ENCODE data around the gene SHROOM2. TPM values are rescaled to one million over a fixed set of nuclear protein-coding genes. Genes with fewer than 3 reads are reported as not detected.
"Not testable (repeated sequence)": the region's sequence is repeated elsewhere in the genome, so short reads cannot be mapped to it uniquely, and the experiment has no call there.

The SHROOM2 gene
- total RNA-seq, 2 experiments from 2014 or later, result not detected

GRCh38 chrX:9765737-9766097 is 20.5 kb upstream of the SHROOM2 start, which contains the start of gene GPR143:
TSS of gene GPR143 (minus strand) at chrX:9765847. CDS start at chrX:9765817, 30 bp downstream.
- ChIA-PET CTCF (no interaction called here), POLR2A (no interaction called here)
- H3K27me3 Mint-ChIP-seq, result peaks cover 15% of the 10 kb centered on the region
- H3K27ac Mint-ChIP-seq, result no peak within 1 kb of the TSS
- no peaks in the 10 kb centered on the region for H3K9me3 Mint-ChIP-seq
- DNase-seq, result no peak
- no peaks in the 10 kb centered on the region for H3K36me3 Mint-ChIP-seq (ENCODE audit: low read depth)
- peaks cover 3% of the 10 kb centered on the region for H3K4me1 Mint-ChIP-seq
- H3K4me3 Mint-ChIP-seq, result no peak within 1 kb of the TSS

- H3K9me3 Mint-ChIP-seq, result no peaks in the 10 kb centered on the region
- H3K27me3 Mint-ChIP-seq, result peaks cover 15% of the 10 kb centered on the region
- CTCF ChIA-PET, result no interaction called here
- H3K4me3 Mint-ChIP-seq, result no peak overlapping the region
- no peak for DNase-seq
- no peak overlapping the region for H3K27ac Mint-ChIP-seq
- POLR2A ChIA-PET, result no interaction called here
- no peaks in the 10 kb centered on the region for H3K36me3 Mint-ChIP-seq (ENCODE audit: low read depth)
- H3K4me1 Mint-ChIP-seq, result peaks cover 3% of the 10 kb centered on the region
Measured at GRCh38 chrX:9767375-9767774, 18.9 kb upstream of the SHROOM2 start.

GRCh38 chrX:9768321-9768839 is 17.8 kb upstream of the SHROOM2 start:
- not testable (repeated sequence) for H3K36me3 Mint-ChIP-seq (ENCODE audit: low read depth); H3K9me3 Mint-ChIP-seq; H3K27ac Mint-ChIP-seq; H3K4me1 Mint-ChIP-seq; H3K4me3 Mint-ChIP-seq; DNase-seq
- POLR2A ChIA-PET, result interaction anchor here (0.6 kb wide), 1 partner anchor 220 kb away, joined by 4 read pairs; no protein-coding TSS in a partner anchor
- peaks cover 16% of the 10 kb centered on the region for H3K27me3 Mint-ChIP-seq
- CTCF ChIA-PET, result interaction anchor here (0.6 kb wide), 2 partner anchors 97 to 286 kb away, joined by 3 read pairs; no protein-coding TSS in a partner anchor

- H3K27ac Mint-ChIP-seq, result no peak overlapping the region
- peaks cover 3% of the 10 kb centered on the region for H3K4me1 Mint-ChIP-seq
- no peak for DNase-seq
- no peaks in the 10 kb centered on the region for H3K36me3 Mint-ChIP-seq (ENCODE audit: low read depth)
- CTCF ChIA-PET, result no interaction called here
- H3K4me3 Mint-ChIP-seq, result no peak overlapping the region
- POLR2A ChIA-PET, result no interaction called here
- no peaks in the 10 kb centered on the region for H3K9me3 Mint-ChIP-seq
- H3K27me3 Mint-ChIP-seq, result peaks cover 16% of the 10 kb centered on the region
Measured at GRCh38 chrX:9770319-9770718, 15.9 kb upstream of the SHROOM2 start.

GRCh38 chrX:9772943-9773342 is 13.3 kb upstream of the SHROOM2 start:
- Mint-ChIP-seq H3K27ac (no peak overlapping the region), H3K4me3 (no peak overlapping the region), H3K36me3 (ENCODE audit: low read depth) (no peaks in the 10 kb centered on the region)

GRCh38 chrX:9775930-9776329 is 10.3 kb upstream of the SHROOM2 start:
- POLR2A ChIA-PET, result no interaction called here
- no peaks in the 10 kb centered on the region for H3K9me3 Mint-ChIP-seq
- H3K4me1 Mint-ChIP-seq, result no peaks in the 10 kb centered on the region

More at GRCh38 chrX:9772943-9773342, 13.3 kb upstream of the SHROOM2 start:
- H3K4me1 Mint-ChIP-seq, result peaks cover under 1% of the 10 kb centered on the region
- DNase-seq, result no peak
- H3K9me3 Mint-ChIP-seq, result no peaks in the 10 kb centered on the region
- peaks cover 20% of the 10 kb centered on the region for H3K27me3 Mint-ChIP-seq
- CTCF ChIA-PET, result interaction anchor here (0.6 to 0.8 kb wide), 2 partner anchors 32 to 804 kb away, joined by 3 read pairs; no protein-coding TSS in a partner anchor
- POLR2A ChIA-PET, result no interaction called here

GRCh38 chrX:9781941-9782340 is 4.3 kb upstream of the SHROOM2 start:
- CTCF ChIA-PET, result interaction anchor here (0.6 kb wide), 1 partner anchor 18 kb away, joined by 3 read pairs; no protein-coding TSS in a partner anchor
- H3K27ac Mint-ChIP-seq, result no peak overlapping the region

More at GRCh38 chrX:9775930-9776329, 10.3 kb upstream of the SHROOM2 start:
- Mint-ChIP-seq H3K27me3 (peaks cover 16% of the 10 kb centered on the region), H3K36me3 (ENCODE audit: low read depth) (no peaks in the 10 kb centered on the region), H3K27ac (no peak overlapping the region), H3K4me3 (no peak overlapping the region)
- CTCF ChIA-PET, result no interaction called here
- DNase-seq, result no peak

GRCh38 chrX:9784332-9784731 is 1.9 kb upstream of the SHROOM2 start:
- no peaks in the 10 kb centered on the region for H3K9me3 Mint-ChIP-seq
- ChIA-PET CTCF (no interaction called here), POLR2A (no interaction called here)
- H3K4me1 Mint-ChIP-seq, result no peaks in the 10 kb centered on the region
- no peak overlapping the region for H3K4me3 Mint-ChIP-seq
- H3K36me3 Mint-ChIP-seq (ENCODE audit: low read depth), result no peaks in the 10 kb centered on the region
- H3K27me3 Mint-ChIP-seq, result peaks cover 38% of the 10 kb centered on the region
- H3K27ac Mint-ChIP-seq, result no peak overlapping the region
- DNase-seq, result no peak

More at GRCh38 chrX:9781941-9782340, 4.3 kb upstream of the SHROOM2 start:
- no peaks in the 10 kb centered on the region for H3K36me3 Mint-ChIP-seq (ENCODE audit: low read depth)
- no peak for DNase-seq
- H3K4me1 Mint-ChIP-seq, result no peaks in the 10 kb centered on the region
- POLR2A ChIA-PET, result no interaction called here
- no peak overlapping the region for H3K4me3 Mint-ChIP-seq
- peaks cover 19% of the 10 kb centered on the region for H3K27me3 Mint-ChIP-seq
- H3K9me3 Mint-ChIP-seq, result no peaks in the 10 kb centered on the region

- no peaks in the 10 kb centered on the region for H3K36me3 Mint-ChIP-seq (ENCODE audit: low read depth)
- CTCF ChIA-PET, result no interaction called here
- H3K27ac Mint-ChIP-seq, result no peak overlapping the region
- H3K4me1 Mint-ChIP-seq, result no peaks in the 10 kb centered on the region
- POLR2A ChIA-PET, result no interaction called here
- no peaks in the 10 kb centered on the region for H3K9me3 Mint-ChIP-seq
- no peak overlapping the region for H3K4me3 Mint-ChIP-seq
- peaks cover 39% of the 10 kb centered on the region for H3K27me3 Mint-ChIP-seq
- DNase-seq, result no peak
Measured at GRCh38 chrX:9785254-9785943, 830 bp upstream of the SHROOM2 start.

- Mint-ChIP-seq H3K4me1 (no peaks in the 10 kb centered on the region), H3K9me3 (no peaks in the 10 kb centered on the region), H3K27me3 (peaks cover 42% of the 10 kb centered on the region), H3K36me3 (ENCODE audit: low read depth) (no peaks in the 10 kb centered on the region), H3K4me3 (peak overlapping the region; percentile 54), H3K27ac (no peak overlapping the region)
- ChIA-PET CTCF (no interaction called here), POLR2A (no interaction called here)
- no peak for DNase-seq
Measured at GRCh38 chrX:9786798-9787635, 788 bp downstream of the SHROOM2 start.

GRCh38 chrX:9788911-9789310 is 2.7 kb downstream of the SHROOM2 start:
- ChIA-PET POLR2A (no interaction called here), CTCF (no interaction called here)
- Mint-ChIP-seq H3K27me3 (peaks cover 39% of the 10 kb centered on the region), H3K36me3 (ENCODE audit: low read depth) (no peaks in the 10 kb centered on the region), H3K4me1 (no peaks in the 10 kb centered on the region), H3K27ac (no peak overlapping the region), H3K9me3 (no peaks in the 10 kb centered on the region), H3K4me3 (no peak overlapping the region)
- no peak for DNase-seq

- H3K27ac Mint-ChIP-seq, result no peak overlapping the region
- H3K4me3 Mint-ChIP-seq, result no peak overlapping the region
- H3K9me3 Mint-ChIP-seq, result no peaks in the 10 kb centered on the region
- no peaks in the 10 kb centered on the region for H3K4me1 Mint-ChIP-seq
- peaks cover 32% of the 10 kb centered on the region for H3K27me3 Mint-ChIP-seq
- H3K36me3 Mint-ChIP-seq (ENCODE audit: low read depth), result no peaks in the 10 kb centered on the region
- DNase-seq, result no peak
- ChIA-PET CTCF (no interaction called here), POLR2A (no interaction called here)
Measured at GRCh38 chrX:9789555-9789954, 3.3 kb downstream of the SHROOM2 start.

- ChIA-PET POLR2A (no interaction called here), CTCF (no interaction called here)
- H3K36me3 Mint-ChIP-seq (ENCODE audit: low read depth), result no peaks in the 10 kb centered on the region
- no peak for DNase-seq
- H3K4me3 Mint-ChIP-seq, result no peak overlapping the region
- H3K4me1 Mint-ChIP-seq, result no peaks in the 10 kb centered on the region
- H3K27me3 Mint-ChIP-seq, result peaks cover 30% of the 10 kb centered on the region
- H3K9me3 Mint-ChIP-seq, result peaks cover 4% of the 10 kb centered on the region
- no peak overlapping the region for H3K27ac Mint-ChIP-seq
Measured at GRCh38 chrX:9790866-9791265, 4.6 kb downstream of the SHROOM2 start.
